Activated T-cell treated with anti-CD3 and anti-CD28 coated beads, Interleukin-2, amount 50 U/mL, for 1 hour (primary cell): ENCODE results near the gene VKORC1L1.
"Not testable (repeated sequence)": the region's sequence is repeated elsewhere in the genome, so short reads cannot be mapped to it uniquely, and the experiment has no call there.

Experiments used
- DNase-seq: peaks from one replicate; pipeline ENCODE4 v3.0.0-alpha.2; 2020

The VKORC1L1 gene

GRCh38 chr7:65979583-65980477 is 107.0 kb downstream of the VKORC1L1 start:
- DNase-seq = no peak

GRCh38 chr7:65980478-65981250 is 107.8 kb downstream of the VKORC1L1 start:
- peak; percentile 39 for DNase-seq

- DNase-seq = peak; percentile 93
Observed at GRCh38 chr7:65981965-65982792, 109.3 kb downstream of the VKORC1L1 start, which contains the start of gene GUSB. Gene GUSB, minus strand, starts transcription at chr7:65982213. Its CDS starts 30 bp downstream, at chr7:65982183.

GRCh38 chr7:65983965-65984658 is 111.2 kb downstream of the VKORC1L1 start:
- no peak for DNase-seq

- no peak for DNase-seq
Observed at GRCh38 chr7:65988084-65988483, 115.2 kb downstream of the VKORC1L1 start.

- not testable (repeated sequence) for DNase-seq
Observed at GRCh38 chr7:65988503-65988902, 115.6 kb downstream of the VKORC1L1 start.

- DNase-seq = no peak
Observed at GRCh38 chr7:65989694-65990080, 116.8 kb downstream of the VKORC1L1 start.

GRCh38 chr7:65991829-65992228 is 119.0 kb downstream of the VKORC1L1 start:
- not testable (repeated sequence) for DNase-seq

- DNase-seq = no peak
Observed at GRCh38 chr7:65992526-65992925, 119.7 kb downstream of the VKORC1L1 start.

- DNase-seq = not testable (repeated sequence)
Observed at GRCh38 chr7:65994984-65995383, 122.1 kb downstream of the VKORC1L1 start.

- DNase-seq = not testable (repeated sequence)
Observed at GRCh38 chr7:66000823-66001417, 128.0 kb downstream of the VKORC1L1 start.

GRCh38 chr7:66005115-66005671 is 132.3 kb downstream of the VKORC1L1 start:
- not testable (repeated sequence) for DNase-seq

- DNase-seq = no peak
Observed at GRCh38 chr7:66007232-66007631, 134.4 kb downstream of the VKORC1L1 start.
